Neural cell (in vitro differentiated cells): Measurements from ENCODE around the gene PDE1A. TPM values are rescaled to one million over a fixed set of nuclear protein-coding genes. Genes with fewer than 3 reads are reported as not detected.

ENCODE experiments used
- H2AFZ ChIP-seq: fragments of 200-600, 300-800 bp; sonication (generic), shearing (Covaris generic); 2 replicates; pipeline ENCODE4 v1.6.0; 2014; ENCODE audit warnings: low read depth, mild to moderate bottlenecking, antibody characterized with exemption, low read length, moderate library complexity
- H3F3A ChIP-seq: fragments of 200-600 bp; shearing (Covaris generic); 2 replicates; pipeline ENCODE4 v1.6.1; 2016; ENCODE audit warnings: mild to moderate bottlenecking, moderate library complexity, mixed read lengths, antibody characterized with exemption, low read length; ENCODE audit not compliant: insufficient read depth, poor library complexity, severe bottlenecking
- H3K27ac ChIP-seq: fragments of 200-600, 300-800 bp; sonication (generic), shearing (Covaris generic); 2 replicates; pipeline ENCODE4 v1.5.1; 2014; ENCODE audit warnings: mild to moderate bottlenecking, low read length, moderate library complexity
- H3K27me3 ChIP-seq: fragments of 300-800, 200-600 bp; sonication (generic), shearing (Covaris generic); 2 replicates; pipeline ENCODE4 v1.6.0; 2014; ENCODE audit warnings: mild to moderate bottlenecking, low read depth, low read length, moderate library complexity; ENCODE audit not compliant: insufficient read depth
- H3K36me3 ChIP-seq: fragments of 300-800, 200-600 bp; sonication (generic), shearing (Covaris generic); 2 replicates; pipeline ENCODE4 v1.5.1; 2014; ENCODE audit warnings: mild to moderate bottlenecking, antibody characterized with exemption, low read length, moderate library complexity; ENCODE audit not compliant: insufficient read depth
- H3K4me2 ChIP-seq: fragments of 300-800, 200-600 bp; sonication (generic), shearing (Covaris generic); 2 replicates; pipeline ENCODE4 v1.6.0; 2014; ENCODE audit warnings: mild to moderate bottlenecking, low read length
- H3K4me3 ChIP-seq: fragments of 300-800, 200-600 bp; sonication (generic), shearing (Covaris generic); 2 replicates; pipeline ENCODE4 v1.5.1; 2014; ENCODE audit warnings: mild to moderate bottlenecking, low read length, moderate library complexity
- H3K79me2 ChIP-seq: fragments of 200-600 bp; shearing (Covaris generic); replicated peaks from 2 replicates; pipeline ENCODE4 v1.6.0; 2014; ENCODE audit warnings: mild to moderate bottlenecking, low read length, moderate library complexity; ENCODE audit not compliant: insufficient read depth
- H3K9ac ChIP-seq: fragments of 300-800, 200-600 bp; sonication (generic), shearing (Covaris generic); 2 replicates; pipeline ENCODE4 v1.6.1; 2016; ENCODE audit warnings: mild to moderate bottlenecking, low read length, mixed read lengths
- H3K9me2 ChIP-seq: fragments of 200-600 bp; shearing (Covaris generic); 2 replicates; pipeline ENCODE4 v1.6.1; 2016; ENCODE audit warnings: mild to moderate bottlenecking, low read length, mixed read lengths; ENCODE audit not compliant: insufficient read depth
- H3K9me3 ChIP-seq: fragments of 200-600, 300-800 bp; sonication (generic), shearing (Covaris generic); 2 replicates; pipeline ENCODE4 v1.6.1; 2016; ENCODE audit warnings: mild to moderate bottlenecking, mixed run types, low read length, moderate library complexity, mixed read lengths
- H4K20me1 ChIP-seq: fragments of 200-600 bp; shearing (Covaris generic); 2 replicates; pipeline ENCODE4 v1.6.1; 2016; ENCODE audit warnings: mild to moderate bottlenecking, mixed run types; ENCODE audit not compliant: insufficient read depth
- CTCF ChIP-seq: fragments of 450-650 bp; IDR thresholded peaks from 2 replicates; pipeline ENCODE4 v1.5.1; 2014; ENCODE audit warnings: antibody characterized with exemption, mild to moderate bottlenecking, moderate library complexity; ENCODE audit not compliant: poor library complexity, severe bottlenecking
- EP300 ChIP-seq: fragments of 450-650 bp; conservative IDR thresholded peaks from 2 replicates; pipeline ENCODE4 v1.6.1; 2014; ENCODE audit warnings: antibody characterized with exemption, mild to moderate bottlenecking, moderate library complexity; ENCODE audit not compliant: poor library complexity, severe bottlenecking
- EZH2 ChIP-seq: fragments of 200-600, 300-800 bp; shearing (Covaris generic), sonication (generic); IDR thresholded peaks from 2 replicates; pipeline ENCODE4 v1.6.1; 2014; ENCODE audit warnings: antibody characterized with exemption, low read length, borderline replicate concordance, mild to moderate bottlenecking; ENCODE audit not compliant: insufficient read depth, poor library complexity, severe bottlenecking
- MXI1 ChIP-seq: fragments of 450-650 bp; conservative IDR thresholded peaks from 2 replicates; pipeline ENCODE4 v1.6.1; 2014; ENCODE audit warnings: antibody characterized with exemption, mild to moderate bottlenecking; ENCODE audit not compliant: poor library complexity, severe bottlenecking
- POLR2AphosphoS5 ChIP-seq: IDR thresholded peaks from 2 replicates; pipeline ENCODE4 v1.6.1; 2012
- RAD21 ChIP-seq: fragments of 450-650 bp; conservative IDR thresholded peaks from 2 replicates; pipeline ENCODE4 v1.6.1; 2014; ENCODE audit warnings: antibody characterized with exemption, mild to moderate bottlenecking, moderate library complexity
- REST ChIP-seq: IDR thresholded peaks from 2 replicates; pipeline ENCODE4 v1.6.1; 2012; ENCODE audit warnings: borderline replicate concordance
- SMC3 ChIP-seq: fragments of 450-650 bp; conservative IDR thresholded peaks from 2 replicates; pipeline ENCODE4 v1.6.1; 2014; ENCODE audit warnings: antibody characterized with exemption, mild to moderate bottlenecking, moderate library complexity; ENCODE audit not compliant: poor library complexity
- TAF1 ChIP-seq: IDR thresholded peaks from 2 replicates; pipeline ENCODE4 v1.6.1; 2012; ENCODE audit warnings: low read depth
- polyA plus RNA-seq: library from polyadenylated mRNA; depleted of rRNA; stranded (reverse); fragments of >200 nt; gene quantifications from 2 replicates; pipeline ENCODE4 v1.2.3, GENCODE V29; 2014

Gene PDE1A
- polyA plus RNA-seq, 1 donor from 2014 or later = 1.6 TPM

GRCh38 chr2:182436252-182436651 lies 9.4 kb upstream of the PDE1A start:
- Histone ChIP-seq H3K4me2 (no peak overlapping the region), H3K27me3 (no peaks in the 10 kb centered on the region), H3K79me2 (no peaks in the 10 kb centered on the region), H3K4me3 (no peak overlapping the region), H2AFZ (no peak overlapping the region), H3K27ac (no peak overlapping the region), H3K36me3 (no peaks in the 10 kb centered on the region), H3K9ac (no peak overlapping the region), H4K20me1 (no peaks in the 10 kb centered on the region), H3F3A (no peaks in the 10 kb centered on the region), H3K9me2 (no peaks in the 10 kb centered on the region), H3K9me3 (no peaks in the 10 kb centered on the region)
- TF ChIP-seq RAD21 (no peak), SMC3 (no peak)

- no peak overlapping the region for H3K4me3 ChIP-seq
- no peaks in the 10 kb centered on the region for H3K9me3 ChIP-seq
- no peak overlapping the region for H2AFZ ChIP-seq
- H3K36me3 ChIP-seq = no peaks in the 10 kb centered on the region
- H4K20me1 ChIP-seq = no peaks in the 10 kb centered on the region
- no peaks in the 10 kb centered on the region for H3K27me3 ChIP-seq
- no peak overlapping the region for H3K9ac ChIP-seq
- no peak for TF ChIP-seq POLR2AphosphoS5
- no peak for TF ChIP-seq EZH2
- TF ChIP-seq SMC3 = no peak
- TF ChIP-seq REST = no peak
- no peak for TF ChIP-seq EP300
- TF ChIP-seq TAF1 = no peak
- H3K9me2 ChIP-seq = no peaks in the 10 kb centered on the region
- no peak overlapping the region for H3K27ac ChIP-seq
- H3K79me2 ChIP-seq = no peaks in the 10 kb centered on the region
- H3F3A ChIP-seq = no peaks in the 10 kb centered on the region
- H3K4me2 ChIP-seq = no peak overlapping the region
These were observed 8.9 kb upstream of the PDE1A start for GRCh38 chr2:182435754-182436153.

GRCh38 chr2:182432051-182432450 lies 5.2 kb upstream of the PDE1A start:
- Histone ChIP-seq H3K9me2 (no peaks in the 10 kb centered on the region), H3K27ac (no peak overlapping the region), H4K20me1 (no peaks in the 10 kb centered on the region), H3K27me3 (no peaks in the 10 kb centered on the region), H3K9ac (no peak overlapping the region), H3K36me3 (no peaks in the 10 kb centered on the region), H2AFZ (no peak overlapping the region), H3K9me3 (no peaks in the 10 kb centered on the region), H3F3A (no peaks in the 10 kb centered on the region), H3K4me2 (no peak overlapping the region), H3K4me3 (no peak overlapping the region), H3K79me2 (no peaks in the 10 kb centered on the region)
- TF ChIP-seq CTCF = no peak
- TF ChIP-seq MXI1 = no peak
- TF ChIP-seq SMC3 = no peak
- no peak for TF ChIP-seq RAD21
- TF ChIP-seq EP300 = no peak
- no peak for TF ChIP-seq REST
- no peak for TF ChIP-seq POLR2AphosphoS5
- TF ChIP-seq EZH2 = no peak
- TF ChIP-seq TAF1 = no peak
